HepG2 (cell line): ENCODE measurements around the gene TUT4. TPM values are rescaled to one million over a fixed set of nuclear protein-coding genes. Genes with fewer than 3 reads are reported as not detected.

ENCODE experiments used
- ATAC-seq: fragments of 200-7000 bp; cut with Tn5 transposase; 3 replicates; pipeline ENCODE4 v1.9.1; 2020; ENCODE audit warnings: mild to moderate bottlenecking, moderate library complexity
- BruUV-seq: library from RNA; stranded (reverse); fragments of 400-500 nt; replicated peaks from 2 replicates; lab custom pipeline; 2021; lab: Mats Ljungman, UMichigan
- CTCF ChIA-PET: fragments of 300-600 bp; formaldehyde crosslinking; extraction: SDS; loops from one replicate; lab custom pipeline; 2021; ENCODE audit warnings: low total read pairs, inconsistent platforms, low intra/inter-chr PET ratio; lab: Yijun Ruan, JAX
- POLR2A ChIA-PET: fragments of 350-600 bp; sonication (Branson Sonifier 250); formaldehyde crosslinking; loops from one replicate; lab custom pipeline; 2020; ENCODE audit warnings: antibody characterized with exemption, inconsistent platforms; lab: Yijun Ruan, JAX
- DNase-seq: peaks from one replicate; pipeline ENCODE4 v3.0.0-alpha.2; 2015; ENCODE audit warnings: low spot score
- FAIRE-seq: peaks from 3 replicates; lab custom pipeline; 2011; peaks lifted over from hg19 to GRCh38; lab: Jason Lieb, UNC
- H2AFZ ChIP-seq: one replicate; pipeline ENCODE4 v1.6.1; 2011; ENCODE audit warnings: low read length, inconsistent platforms
- H3K27ac ChIP-seq: fragments of 300-600 bp; 3 replicates; pipeline ENCODE4 v1.8.0; 2011; ENCODE audit warnings: mixed run types, mild to moderate bottlenecking, mixed read lengths, low read length, inconsistent platforms; ENCODE audit not compliant: insufficient read depth; ENCODE audit errors: extremely low read length
- H3K27me3 ChIP-seq, 2 experiments: fragments of 200-600 bp in 1 of 2; 2 replicates in 1 of 2; 3 replicates in 1 of 2; pipeline versions ENCODE4 v1.6.0 to v1.8.0; 2011; ENCODE audit warnings: low read length in 2 of 2, mild to moderate bottlenecking in 2 of 2, moderate library complexity in 2 of 2, inconsistent platforms in 1 of 2; ENCODE audit not compliant: insufficient read depth in 2 of 2, control insufficient read depth in 1 of 2
- H3K36me3 ChIP-seq, 2 experiments: fragments of 200-600 bp in 1 of 2; replicated peaks in 1 of 2; 2 replicates in 1 of 2; 3 replicates in 1 of 2; pipeline versions ENCODE4 v1.5.1 to v1.8.0; 2011; ENCODE audit warnings: low read length in 2 of 2, inconsistent platforms in 1 of 2; ENCODE audit not compliant: insufficient read depth in 2 of 2, control insufficient read depth in 1 of 2
- H3K4me1 ChIP-seq: 2 replicates; pipeline ENCODE4 v1.5.1; 2012; ENCODE audit warnings: low read length, inconsistent platforms; ENCODE audit not compliant: insufficient read depth
- H3K4me2 ChIP-seq: 2 replicates; pipeline ENCODE4 v1.6.0; 2011; ENCODE audit warnings: low read depth, low read length, inconsistent platforms
- H3K4me3 ChIP-seq, 3 experiments: fragments of 200-600 bp in 1 of 3; sonication (generic), shearing (Covaris generic) in 1 of 3; replicated peaks in 1 of 3; 2 replicates each; pipeline ENCODE4 v1.5.1; 2011 to 2016; ENCODE audit warnings: low read length in 3 of 3, inconsistent platforms in 2 of 3, low read depth in 2 of 3, mild to moderate bottlenecking in 2 of 3, control low read depth in 1 of 3, mixed read lengths in 1 of 3; ENCODE audit not compliant: insufficient read depth in 1 of 3
- H3K79me2 ChIP-seq: one replicate; pipeline ENCODE4 v1.6.1; 2011; ENCODE audit warnings: low read length, inconsistent platforms; ENCODE audit not compliant: insufficient read depth
- H3K9ac ChIP-seq: 2 replicates; pipeline ENCODE4 v1.6.0; 2011; ENCODE audit warnings: mild to moderate bottlenecking, low read depth, low read length, inconsistent platforms; ENCODE audit not compliant: insufficient read depth
- H3K9me3 ChIP-seq: 2 replicates; pipeline ENCODE4 v1.5.1; 2012; ENCODE audit warnings: mild to moderate bottlenecking, low read length
- H4K20me1 ChIP-seq: 2 replicates; pipeline ENCODE4 v1.6.0; 2011; ENCODE audit warnings: inconsistent platforms, mild to moderate bottlenecking, low read length, moderate library complexity; ENCODE audit not compliant: insufficient read depth
- DR1 ChIP-seq: sonication (generic); formaldehyde crosslinking; IDR thresholded peaks from 2 replicates; pipeline ENCODE4 v1.8.0; 2021; ENCODE audit warnings: mild to moderate bottlenecking, missing genetic modification reagents, inconsistent platforms
- FIP1L1 ChIP-seq: fragments of 200-400 bp; formaldehyde crosslinking; IDR thresholded peaks from 2 replicates; pipeline ENCODE4 v1.6.1; 2018; ENCODE audit warnings: low read depth, mild to moderate bottlenecking, low read length, moderate library complexity, borderline replicate concordance; ENCODE audit not compliant: insufficient read depth
- FOXJ3 ChIP-seq: sonication (generic); formaldehyde crosslinking; IDR thresholded peaks from 2 replicates; pipeline ENCODE4 v1.4.0; 2020; ENCODE audit warnings: missing genetic modification reagents, mild to moderate bottlenecking, borderline replicate concordance
- RBAK ChIP-seq: sonication (generic); formaldehyde crosslinking; IDR thresholded peaks from 2 replicates; pipeline ENCODE4 v1.5.1; 2020; ENCODE audit warnings: mild to moderate bottlenecking, missing genetic modification reagents
- ZFP90 ChIP-seq: sonication (generic); formaldehyde crosslinking; IDR thresholded peaks from 2 replicates; pipeline ENCODE4 v1.8.0; 2022; ENCODE audit warnings: missing genetic modification reagents, mild to moderate bottlenecking, inconsistent platforms, borderline replicate concordance
- ZNF17 ChIP-seq: sonication (generic); formaldehyde crosslinking; IDR thresholded peaks from 2 replicates; pipeline ENCODE4 v1.5.0; 2020; ENCODE audit warnings: mild to moderate bottlenecking, missing genetic modification reagents
- ZNF326 ChIP-seq: sonication (generic); formaldehyde crosslinking; IDR thresholded peaks from 2 replicates; pipeline ENCODE4 v1.4.0; 2020; ENCODE audit warnings: missing genetic modification reagents, borderline replicate concordance
- ZNF605 ChIP-seq: sonication (generic); formaldehyde crosslinking; IDR thresholded peaks from 2 replicates; pipeline ENCODE4 v1.8.0; 2022; ENCODE audit warnings: mild to moderate bottlenecking, missing genetic modification reagents
- ZNF629 ChIP-seq: sonication (generic); formaldehyde crosslinking; conservative IDR thresholded peaks from 2 replicates; pipeline ENCODE4 v1.5.0; 2020; ENCODE audit warnings: missing genetic modification reagents
- ZNF703 ChIP-seq: sonication (generic); formaldehyde crosslinking; IDR thresholded peaks from 2 replicates; pipeline ENCODE4 v1.5.1; 2020; ENCODE audit warnings: missing genetic modification reagents, mild to moderate bottlenecking, moderate library complexity, borderline replicate concordance
- WGBS: methylation state at CpG from one replicate; pipeline ENCODE4 v1.1.6; 2017; ENCODE audit warnings: low lambda C conversion rate; 5-methylcytosine and 5-hydroxymethylcytosine counted together
- in situ Hi-C: cut with HindIII; loops from 2 replicates; pipeline ENCODE4 v1.10.0; 2017; ENCODE audit warnings: low pct_unique_long_range_greater_than_20kb; ENCODE audit not compliant: extremely low pct_ligation_motif_present
- intact Hi-C: fragments of 100-400 bp; cut with micrococcal nuclease; formaldehyde crosslinking; loops from one replicate; pipeline ENCODE4 v1.10.0; 2022; ENCODE audit not compliant: unreplicated experiment
- polyA plus RNA-seq, 8 experiments: library from polyadenylated mRNA; depleted of rRNA in 3 of 8; stranded (reverse) in 7 of 8; unstranded in 1 of 8; fragments of >200 nt; fragmentation: Illumina TruSeq in 4 of 8; extraction: Trizol in 4 of 8; gene quantifications; 2 replicates each; pipeline versions ENCODE4 v1.2.1 to v1.2.3, GENCODE V29; 2011 to 2016; ENCODE audit warnings: low read depth in 4 of 8, missing spikeins in 1 of 8, mixed read lengths in 1 of 8; ENCODE audit not compliant: insufficient read depth in 1 of 8
- total RNA-seq, 5 experiments: library from RNA; depleted of rRNA; stranded (reverse); fragments of >200 nt; fragmentation: Illumina TruSeq; extraction: Trizol; gene quantifications; 2 replicates each; pipeline ENCODE4 v1.2.3, GENCODE V29; 2016; ENCODE audit warnings: low read depth in 1 of 5

TUT4 gene
- total and polyA plus RNA-seq, 2 of the 13 experiments (the other 11 are each of a cell fraction or from before 2014, with no cell fraction given) = 44.7 to 53.5 TPM

DNA sequence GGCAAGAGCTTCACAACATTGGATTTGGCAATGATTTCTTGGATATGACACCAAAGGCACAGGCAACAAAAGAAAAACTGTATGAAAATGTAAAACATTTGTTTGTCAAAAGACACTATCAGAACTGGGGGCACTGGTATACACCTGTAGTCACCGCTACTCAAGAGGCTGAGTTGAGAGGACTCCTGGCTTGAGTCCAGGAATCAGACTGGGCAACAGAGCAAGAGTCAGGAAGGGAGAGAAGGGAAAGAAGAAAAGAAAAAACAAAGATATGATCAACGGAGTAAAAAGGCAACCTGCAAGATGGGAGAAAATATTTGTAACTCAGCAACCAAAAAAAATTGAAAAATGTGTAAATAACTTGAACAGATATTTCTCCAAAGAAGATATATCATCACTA, 6.0 kb upstream of the TUT4 start:
- Histone ChIP-seq H2AFZ (no peak overlapping the region), H3K4me1 (peaks cover 12% of the 10 kb centered on the region), H3K4me2 (no peak overlapping the region), H4K20me1 (no peaks in the 10 kb centered on the region)
- no peak for TF ChIP-seq ZFP90 (CRISPR knock-in tag)
- TF ChIP-seq DR1 (CRISPR knock-in tag) = no peak
- no peak for TF ChIP-seq ZNF326 (CRISPR knock-in tag)
- TF ChIP-seq ZNF703 (CRISPR knock-in tag) = no peak
- no peak for TF ChIP-seq ZNF629 (CRISPR knock-in tag)
- TF ChIP-seq FIP1L1 = no peak
- TF ChIP-seq ZNF17 = no peak
- no peak for TF ChIP-seq RBAK (CRISPR knock-in tag)
- no peak for TF ChIP-seq FOXJ3
- TF ChIP-seq ZNF605 (CRISPR knock-in tag) = no peak
- TF ChIP-seq, all 625 proteins: peak for 0
- Histone ChIP-seq H3K4me3 (no peak overlapping the region), H3K9me3 (no peaks in the 10 kb centered on the region), H3K79me2 (no peaks in the 10 kb centered on the region), H3K27me3 (0 out of 5 replicates have a peak, but pooled peaks cover 0 to 2% of the 10 kb centered on the region in 2 experiments), H3K36me3 (no peaks in the 10 kb centered on the region), H3K27ac (no peak overlapping the region), H3K9ac (no peak overlapping the region)
- in situ Hi-C loops (no loop called here), intact Hi-C loops (loop anchor here (10.0 kb wide), 1 partner anchor 586 kb away; the partner anchor contains the start of gene SLC1A7)
- WGBS = 52% methylated on average over 2 of the region's 2 CpGs
- no peak for ATAC-seq
- ChIA-PET CTCF (no interaction called here), POLR2A (interaction anchor here (0.6 kb wide), 1 partner anchor 75 kb away, joined by 3 read pairs; no protein-coding TSS in a partner anchor)
- DNase-seq = no peak
- BruUV-seq = no TSS peak
- no peak for FAIRE-seq
